HCT116 (cell line): ENCODE measurements around the gene GPR155. TPM values are rescaled to one million over a fixed set of nuclear protein-coding genes. Genes with fewer than 3 reads are reported as not detected.
"Not testable (repeated sequence)": the region's sequence is repeated elsewhere in the genome, so short reads cannot be mapped to it uniquely, and the experiment has no call there.

Experiments
- ATAC-seq: fragments of 200-7000 bp; cut with Tn5 transposase; 2 replicates; pipeline ENCODE4 v1.9.1; 2020; ENCODE audit warnings: mild to moderate bottlenecking, moderate library complexity
- BruUV-seq: library from RNA; stranded (reverse); fragments of 400-500 nt; replicated peaks from 2 replicates; lab custom pipeline; 2021; lab: Mats Ljungman, UMichigan
- CTCF ChIA-PET: fragments of 300-600 bp; sonication (Branson Sonifier 250); formaldehyde crosslinking; loops from one replicate; lab custom pipeline; 2021; ENCODE audit warnings: antibody characterized with exemption; lab: Charles Lee
- POLR2A ChIA-PET: fragments of 300-600, 350-600 bp; sonication (Branson Sonifier 250); formaldehyde crosslinking; loops from one replicate; lab custom pipeline; 2021; ENCODE audit warnings: antibody characterized with exemption; lab: Charles Lee
- RAD21 ChIA-PET, 2 experiments: fragments of 300-600 bp; sonication (Branson Sonifier 250); formaldehyde crosslinking; loops; one replicate each; lab custom pipeline; 2023; ENCODE audit warnings: low total read pairs in 2 of 2; ENCODE audit not compliant: uncharacterized antibody in 2 of 2, unreplicated experiment in 2 of 2, low non-redundant PET in 1 of 2; lab: Charles Lee
- DNase-seq: peaks from one replicate; pipeline ENCODE4 v3.0.0-alpha.2; 2010; ENCODE audit warnings: low read depth, low spot score
- H2AFZ ChIP-seq: fragments of 200-600 bp; shearing (Covaris generic), sonication (generic); 2 replicates; pipeline ENCODE4 v1.6.1; 2017; ENCODE audit warnings: low read depth, mixed run types, mixed read lengths, antibody characterized with exemption, low read length; ENCODE audit not compliant: poor library complexity, severe bottlenecking
- H3K27ac ChIP-seq: 2 replicates; pipeline ENCODE4 v1.5.1; 2012; ENCODE audit warnings: low read depth, low read length
- H3K27me3 ChIP-seq: fragments of 200-600 bp; sonication (generic); 2 replicates; pipeline ENCODE4 v1.6.1; 2016; ENCODE audit warnings: mixed run types, low read length, mixed read lengths; ENCODE audit not compliant: insufficient read depth
- H3K36me3 ChIP-seq, 2 experiments: fragments of 200-500 bp in 1 of 2; fragments of 200-600 bp in 1 of 2; sonication (Bioruptor generic) in 1 of 2; sonication (generic) in 1 of 2; 2 replicates each; pipeline versions ENCODE4 v1.5.1 to v1.6.1; 2014 to 2016; ENCODE audit warnings: low read length in 2 of 2, inconsistent platforms in 1 of 2, mixed read lengths in 1 of 2, mixed run types in 1 of 2; ENCODE audit not compliant: insufficient read depth in 2 of 2, control insufficient read depth in 1 of 2
- H3K4me1 ChIP-seq, 2 experiments: fragments of 200-600 bp in 1 of 2; sonication (generic) in 1 of 2; 2 replicates each; pipeline versions ENCODE4 v1.5.1 to v1.6.1; 2012 to 2017; ENCODE audit warnings: low read length in 2 of 2, inconsistent platforms in 1 of 2, mild to moderate bottlenecking in 1 of 2, mixed read lengths in 1 of 2, mixed run types in 1 of 2, moderate library complexity in 1 of 2; ENCODE audit not compliant: insufficient read depth in 2 of 2, control insufficient read depth in 1 of 2
- H3K4me2 ChIP-seq: fragments of 200-600 bp; sonication (generic); 2 replicates; pipeline ENCODE4 v1.6.1; 2017; ENCODE audit warnings: mixed run types, low read length, mixed read lengths
- H3K4me3 ChIP-seq, 2 experiments: fragments of 200-600 bp in 1 of 2; sonication (generic) in 1 of 2; replicated peaks in 1 of 2; 2 replicates each; pipeline ENCODE4 v1.5.1; 2011 to 2016; ENCODE audit warnings: low read length in 2 of 2, control low read depth in 1 of 2, low read depth in 1 of 2, mild to moderate bottlenecking in 1 of 2, mixed read lengths in 1 of 2, mixed run types in 1 of 2
- H3K79me2 ChIP-seq: fragments of 200-600 bp; sonication (generic); 2 replicates; pipeline ENCODE4 v1.6.1; 2017; ENCODE audit warnings: mild to moderate bottlenecking, mixed run types, low read length, moderate library complexity, mixed read lengths; ENCODE audit not compliant: insufficient read depth
- H3K9ac ChIP-seq: fragments of 200-600 bp; sonication (generic); 2 replicates; pipeline ENCODE4 v1.6.1; 2016; ENCODE audit warnings: low read length, mixed read lengths
- H3K9me2 ChIP-seq: fragments of 200-600 bp; sonication (generic), shearing (Covaris generic); 2 replicates; pipeline ENCODE4 v1.6.1; 2017; ENCODE audit warnings: mixed run types, mild to moderate bottlenecking, moderate library complexity; ENCODE audit not compliant: insufficient read depth
- H3K9me3 ChIP-seq, 2 experiments: fragments of 200-500 bp in 1 of 2; fragments of 200-600 bp in 1 of 2; sonication (Bioruptor generic) in 1 of 2; sonication (generic) in 1 of 2; 2 replicates each; pipeline ENCODE4 v1.6.1; 2014 to 2017; ENCODE audit warnings: low read length in 2 of 2, mixed read lengths in 2 of 2, inconsistent platforms in 1 of 2, low read depth in 1 of 2, mild to moderate bottlenecking in 1 of 2, mixed run types in 1 of 2, moderate library complexity in 1 of 2; ENCODE audit not compliant: control insufficient read depth in 1 of 2, insufficient read depth in 1 of 2
- H4K20me1 ChIP-seq: fragments of 200-600 bp; sonication (generic), shearing (Covaris generic); 2 replicates; pipeline ENCODE4 v1.6.1; 2017; ENCODE audit warnings: mixed run types, mild to moderate bottlenecking, moderate library complexity; ENCODE audit not compliant: insufficient read depth
- TCF7L2 ChIP-seq: IDR thresholded peaks from 2 replicates; pipeline ENCODE4 v1.7.0; 2011; ENCODE audit warnings: borderline replicate concordance, inconsistent platforms; ENCODE audit not compliant: insufficient read depth, insufficient read length; ENCODE audit errors: extremely low read depth
- YY1 ChIP-seq: IDR thresholded peaks from 2 replicates; pipeline ENCODE4 v1.6.1; 2011; ENCODE audit warnings: low read length, low read depth, moderate library complexity, mild to moderate bottlenecking; ENCODE audit not compliant: insufficient replicate concordance; ENCODE audit errors: extremely low read depth
- intact Hi-C: fragments of 100-400 bp; cut with micrococcal nuclease; formaldehyde crosslinking; loops from 2 replicates; pipeline ENCODE4 v1.10.0; 2022
- total RNA-seq: library from RNA; stranded (reverse); gene quantifications from one replicate; pipeline ENCODE4 v1.2.1, GENCODE V29; 2021; ENCODE audit not compliant: unreplicated experiment
- TF ChIP-seq, protein P1 (sequence below): IDR thresholded peaks from 2 replicates; pipeline ENCODE4 v1.6.1; 2011; ENCODE audit warnings: mild to moderate bottlenecking, low read length, moderate library complexity; ENCODE audit not compliant: insufficient replicate concordance; ENCODE audit errors: extremely low read depth

GPR155 gene
- total RNA-seq, 1 experiment from 2014 or later, result 3.8 TPM

DNA sequence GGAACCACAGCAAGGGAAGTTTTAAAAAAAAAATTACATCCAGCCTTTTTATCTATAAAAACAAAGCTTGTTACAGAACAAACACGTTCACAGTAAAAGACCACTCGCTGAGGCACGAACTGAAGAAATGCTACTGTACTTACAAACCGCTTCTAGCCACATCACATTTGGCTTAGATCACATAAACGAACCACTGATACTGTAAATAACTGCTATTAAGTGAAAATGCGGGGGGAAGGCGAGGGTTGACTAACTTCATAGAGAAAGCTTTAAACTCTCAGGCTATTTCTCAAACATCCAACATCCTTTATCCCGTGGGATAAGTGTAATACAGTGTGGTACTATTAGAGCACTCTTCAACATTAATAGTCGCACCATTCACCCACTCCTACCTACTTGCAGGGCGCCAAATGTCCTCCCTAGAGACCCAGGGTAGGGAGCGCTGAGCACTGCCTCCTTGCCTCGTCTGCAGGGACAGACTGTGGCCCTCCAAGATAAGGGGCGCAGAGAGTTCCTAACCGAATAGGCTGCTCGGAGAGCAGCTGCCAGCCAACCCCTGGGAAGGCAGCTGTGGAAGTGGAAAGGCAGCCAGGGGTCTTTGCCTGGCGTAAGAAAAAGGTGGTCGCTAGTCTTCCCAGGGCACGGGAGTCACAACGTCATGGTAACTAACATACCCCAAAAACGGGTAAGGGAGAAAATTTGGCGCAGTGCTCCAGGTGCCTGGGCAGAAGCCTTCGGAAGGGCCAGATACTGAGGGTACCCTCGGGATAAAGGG lies 854 bp downstream of the GPR155 start:
- Histone ChIP-seq H3K9me2 (peaks cover 4% of the 10 kb centered on the region; the same call in 1 of the 2 replicates), H3K9me3 (no peaks in the 10 kb centered on the region), H3K4me2 (peak overlapping the region; percentile 98), H2AFZ (peak overlapping the region; percentile 38), H3K36me3 (no peaks in the 10 kb centered on the region), H3K79me2 (no peaks in the 10 kb centered on the region), H3K27ac (no peak overlapping the region), H3K9ac (peak overlapping the region; percentile 66), H4K20me1 (no peaks in the 10 kb centered on the region), H3K4me3 (peak overlapping the region; percentile 68 to 82), H3K27me3 (no peaks in the 10 kb centered on the region), H3K4me1 (peaks cover 3 to 15% of the 10 kb centered on the region in 2 experiments; a peak in 2 of 4 replicates)
- DNase-seq (no peak), ATAC-seq (no peak)
- no TSS peak for BruUV-seq
- ChIA-PET RAD21 (no interaction called here), CTCF (interaction anchor here (0.9 kb wide), 1 partner anchor 23 kb away, joined by 4 read pairs; no protein-coding TSS in a partner anchor), POLR2A (interaction anchor here (0.6 kb wide), 1 partner anchor 10 kb away, joined by 4 read pairs; no protein-coding TSS in a partner anchor)
- intact Hi-C loops, result no loop called here
- no peak for TF ChIP-seq YY1
- TF ChIP-seq, protein P1, sequence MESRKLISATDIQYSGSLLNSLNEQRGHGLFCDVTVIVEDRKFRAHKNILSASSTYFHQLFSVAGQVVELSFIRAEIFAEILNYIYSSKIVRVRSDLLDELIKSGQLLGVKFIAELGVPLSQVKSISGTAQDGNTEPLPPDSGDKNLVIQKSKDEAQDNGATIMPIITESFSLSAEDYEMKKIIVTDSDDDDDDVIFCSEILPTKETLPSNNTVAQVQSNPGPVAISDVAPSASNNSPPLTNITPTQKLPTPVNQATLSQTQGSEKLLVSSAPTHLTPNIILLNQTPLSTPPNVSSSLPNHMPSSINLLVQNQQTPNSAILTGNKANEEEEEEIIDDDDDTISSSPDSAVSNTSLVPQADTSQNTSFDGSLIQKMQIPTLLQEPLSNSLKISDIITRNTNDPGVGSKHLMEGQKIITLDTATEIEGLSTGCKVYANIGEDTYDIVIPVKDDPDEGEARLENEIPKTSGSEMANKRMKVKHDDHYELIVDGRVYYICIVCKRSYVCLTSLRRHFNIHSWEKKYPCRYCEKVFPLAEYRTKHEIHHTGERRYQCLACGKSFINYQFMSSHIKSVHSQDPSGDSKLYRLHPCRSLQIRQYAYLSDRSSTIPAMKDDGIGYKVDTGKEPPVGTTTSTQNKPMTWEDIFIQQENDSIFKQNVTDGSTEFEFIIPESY, result no peak
- TF ChIP-seq TCF7L2, result no peak

GRCh38 chr2:174485045-174485444 lies 1.8 kb downstream of the GPR155 start:
- H3K4me3 ChIP-seq, H3K27me3 ChIP-seq, H3K79me2 ChIP-seq, DNase-seq, POLR2A ChIA-PET, H3K9ac ChIP-seq, H3K27ac ChIP-seq, H3K9me2 ChIP-seq, BruUV-seq, H2AFZ ChIP-seq, H4K20me1 ChIP-seq, H3K36me3 ChIP-seq, H3K4me2 ChIP-seq, H3K9me3 ChIP-seq, RAD21 ChIA-PET, intact Hi-C loops, ATAC-seq: not testable (repeated sequence)
- CTCF ChIA-PET, result interaction anchor here (1.5 kb wide), 1 partner anchor 22 kb away, joined by 6 read pairs; no protein-coding TSS in a partner anchor
- H3K4me1 ChIP-seq, result peaks cover 3 to 15% of the 10 kb centered on the region in 2 experiments; a peak in 2 of 4 replicates
